ENCODE results near the gene TMEM117. TPM values are rescaled to one million over a fixed set of nuclear protein-coding genes. Genes with fewer than 3 reads are reported as not detected.

The TMEM117 gene
- total and polyA plus RNA-seq, 10 of the 15 experiments (the other 5 are each of a cell fraction or from before 2014, with no cell fraction given): 3.1 to 8.2 (median 6.1) TPM

DNA sequence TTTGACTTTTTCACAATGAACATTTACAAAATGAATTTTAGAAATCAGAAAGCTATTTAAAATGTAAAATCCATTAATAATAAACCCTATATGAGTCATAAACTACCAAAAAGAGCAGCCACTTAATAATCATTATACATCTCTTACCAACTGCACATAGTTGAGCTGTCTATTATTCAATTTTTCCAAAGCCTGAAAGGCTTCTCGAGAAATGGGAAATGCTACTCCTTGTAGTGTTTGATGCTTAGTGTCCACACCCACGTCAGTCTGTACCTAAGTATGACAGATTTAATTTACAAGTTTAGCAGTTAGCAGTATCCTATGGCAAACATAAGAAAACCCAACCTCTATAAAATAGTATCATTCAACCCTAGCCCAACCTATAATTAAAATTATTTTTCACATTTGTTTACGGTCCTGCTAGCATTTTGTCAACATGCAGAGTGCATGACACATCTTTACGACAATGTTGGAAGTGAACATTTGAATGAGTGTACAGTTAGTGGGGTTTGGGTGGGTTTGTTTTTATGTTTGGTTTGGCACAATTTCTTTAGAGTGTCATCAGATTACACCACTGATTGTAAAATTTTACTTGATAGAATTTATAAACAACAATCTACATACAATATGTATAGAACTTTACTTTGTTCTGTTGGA is 38.2 kb upstream of the TMEM117 start:
- CTCF ChIA-PET: interaction anchor here (0.9 to 2.4 kb wide), 3 partner anchors 20 to 85 kb away, joined by 3 to 6 read pairs (median 4); no protein-coding TSS in a partner anchor

More for the DNA sequence above, 38.2 kb upstream of the TMEM117 start:
- peaks cover 0 to 28% of the 10 kb centered on the region in 2 experiments; a peak in 3 of 4 replicates for H3K36me3 ChIP-seq (ENCODE audit: control insufficient read depth in 2 of 2, insufficient read depth in 2 of 2, low read length in 1 of 2)
- intact Hi-C loops (cut with micrococcal nuclease; ENCODE audit: unreplicated experiment) (no loop called here), in situ Hi-C loops (cut with MboI) (no loop called here)
- no peaks in the 10 kb centered on the region for H3K4me1 ChIP-seq (ENCODE audit: control insufficient read depth, insufficient read depth, low read length)
- RAD21 ChIA-PET (ENCODE audit: unreplicated experiment): interaction anchor here (0.6 kb wide), 1 partner anchor 84 kb away, joined by 4 read pairs; no protein-coding TSS in a partner anchor
- H3K79me2 ChIP-seq (ENCODE audit: control insufficient read depth, insufficient read depth, low read length): peaks cover 5% of the 10 kb centered on the region
- FAIRE-seq: no peak
- no peak overlapping the region for H2AFZ ChIP-seq (ENCODE audit: control insufficient read depth, low read depth, low read length)
- no TSS peak for BruUV-seq (replicated peaks)
- no peaks in the 10 kb centered on the region for H3K27me3 ChIP-seq (replicated peaks in 1 of 2; ENCODE audit: control insufficient read depth in 2 of 2, insufficient read depth in 2 of 2, low read length in 1 of 2)
- H3K4me3 ChIP-seq: no peak overlapping the region
- no peaks in the 10 kb centered on the region for H3K9me3 ChIP-seq (replicated peaks; ENCODE audit: control insufficient read depth, insufficient read depth, low read length)
- H3K9ac ChIP-seq (ENCODE audit: control insufficient read depth, insufficient read depth, low read length): no peak overlapping the region
- H3K4me2 ChIP-seq (ENCODE audit: control insufficient read depth, insufficient read depth): no peak overlapping the region
- POLR2A ChIA-PET: no interaction called here
- no peak for TF ChIP-seq RELA (IDR thresholded peaks at IDR 0.05; ENCODE audit: borderline replicate concordance, partially characterized antibody)
- no peak for TF ChIP-seq ELK1 (IDR thresholded peaks at IDR 0.05; ENCODE audit: low read depth, low read length)
- no peak for TF ChIP-seq ZNF217 (IDR thresholded peaks at IDR 0.05)
- TF ChIP-seq GATAD2B (conservative IDR thresholded peaks at IDR 0.05; ENCODE audit: low read depth): no peak
- no peak for TF ChIP-seq SMAD1 (IDR thresholded peaks at IDR 0.05; ENCODE audit: low read depth, partially characterized antibody)
- no peak for TF ChIP-seq USF1 (IDR thresholded peaks at IDR 0.05; ENCODE audit: borderline replicate concordance, extremely low read length, insufficient read depth, low read depth, low read length)
- TF ChIP-seq CBX3 (IDR thresholded peaks at IDR 0.05; ENCODE audit: borderline replicate concordance, low read depth): no peak
- WGBS (ENCODE audit: insufficient coverage, insufficient replicate concordance, low lambda C conversion rate, missing lambda C conversion rate): 58% methylated on average over 4 of the region's 4 CpGs
- H4K20me1 ChIP-seq (ENCODE audit: control insufficient read depth, insufficient read depth): no peaks in the 10 kb centered on the region
- DNase-seq (ENCODE audit: low read depth, low spot score): no peak
- no peak overlapping the region for H3K27ac ChIP-seq (ENCODE audit: control insufficient read depth, insufficient read depth)
- no peak; the same call in 2 of the 3 replicates for ATAC-seq
- SMC1A ChIA-PET (ENCODE audit: uncharacterized antibody, unreplicated experiment): interaction anchor here (1.1 kb wide), 1 partner anchor 42 kb away, joined by 3 read pairs; no protein-coding TSS in a partner anchor
